HG03066 (cell line): Measurements from ENCODE around the gene EPB41.

Experiments used
- ATAC-seq: cut with Tn5 transposase; IDR thresholded peaks from one replicate; pipeline ENCODE4 v1.9.1; 2021; ENCODE audit warnings: low read depth; ENCODE audit not compliant: unreplicated experiment

EPB41 gene

GRCh38 chr1:29162025-29162424 lies 247.7 kb downstream of the EPB41 start:
- ATAC-seq: no peak

GRCh38 chr1:29162476-29163138 lies 248.2 kb downstream of the EPB41 start:
- ATAC-seq: no peak

GRCh38 chr1:29164588-29164987 lies 250.2 kb downstream of the EPB41 start:
- ATAC-seq: no peak

- no peak for ATAC-seq
These were observed 252.0 kb downstream of the EPB41 start for GRCh38 chr1:29166291-29166878.

GRCh38 chr1:29167904-29168303 lies 253.5 kb downstream of the EPB41 start:
- ATAC-seq: no peak
